ENCODE results near the gene RAPGEF2. TPM values are rescaled to one million over a fixed set of nuclear protein-coding genes. Genes with fewer than 3 reads are reported as not detected.

RAPGEF2 gene
- total and polyA plus RNA-seq, 10 donors, result 4.4 to 115 (median 91.0) TPM

- peak overlapping the region in 5 of 8 donors; percentile 65 to 77 (median 66) for H3K27ac ChIP-seq
- H3K4me1 ChIP-seq, result peaks cover 0 to 20% (median 1%) of the 10 kb centered on the region in 6 donors
- no peak overlapping the region for H3K4me3 ChIP-seq
- 86 to 92% (median 88%) methylated on average over 1 to 2 of the region's 2 CpGs for WGBS, 5 donors
- TF ChIP-seq POLR2AphosphoS5 (IDR thresholded peaks at IDR 0.05), result no peak
- TF ChIP-seq CTCF (IDR thresholded peaks at IDR 0.05 in 8 of 11, conservative IDR thresholded peaks at IDR 0.05 in 3 of 11), result no peak
- peaks cover 0 to 10% (median 0%) of the 10 kb centered on the region in 8 donors for H3K9me3 ChIP-seq
- DNase-seq, result no peak
- H3K27me3 ChIP-seq (replicated peaks in 1 of 7), result no peaks in the 10 kb centered on the region
- intact Hi-C loops (cut with DNase I; ENCODE audit: low total_unique reads), result no loop called here
- H3K36me3 ChIP-seq, result no peaks in the 10 kb centered on the region
Observed at GRCh38 chr4:159368320-159368719, 265.4 kb downstream of the RAPGEF2 start.

GRCh38 chr4:159369256-159369655 lies 266.4 kb downstream of the RAPGEF2 start:
- WGBS, 5 donors, result 90 to 95% (median 93%) methylated on average over 8 of the region's 8 CpGs
- no peak for DNase-seq
- Histone ChIP-seq H3K27me3 (replicated peaks in 1 of 7) (no peaks in the 10 kb centered on the region), H3K27ac (no peak overlapping the region), H3K4me3 (no peak overlapping the region), H3K36me3 (no peaks in the 10 kb centered on the region), H3K4me1 (peaks cover 0 to 20% (median 1%) of the 10 kb centered on the region in 6 donors), H3K9me3 (peaks cover 0 to 10% (median 0%) of the 10 kb centered on the region in 8 donors)
- intact Hi-C loops (cut with DNase I; ENCODE audit: low total_unique reads), result no loop called here
- no peak for TF ChIP-seq CTCF (IDR thresholded peaks at IDR 0.05 in 8 of 11, conservative IDR thresholded peaks at IDR 0.05 in 3 of 11)
- no peak for TF ChIP-seq POLR2A (IDR thresholded peaks at IDR 0.05)
- no peak for TF ChIP-seq POLR2AphosphoS5 (IDR thresholded peaks at IDR 0.05)

- peaks cover 0 to 10% (median 0%) of the 10 kb centered on the region in 8 donors for H3K9me3 ChIP-seq
- no peak for DNase-seq
Observed at GRCh38 chr4:159370286-159370685, 267.4 kb downstream of the RAPGEF2 start.

More at GRCh38 chr4:159370286-159370685, 267.4 kb downstream of the RAPGEF2 start:
- intact Hi-C loops (cut with DNase I; ENCODE audit: low total_unique reads), result no loop called here
- H3K4me1 ChIP-seq, result peaks cover 0 to 20% (median 1%) of the 10 kb centered on the region in 6 donors
- TF ChIP-seq POLR2A (IDR thresholded peaks at IDR 0.05) (no peak), POLR2AphosphoS5 (IDR thresholded peaks at IDR 0.05) (no peak), CTCF (IDR thresholded peaks at IDR 0.05 in 8 of 11, conservative IDR thresholded peaks at IDR 0.05 in 3 of 11) (no peak)
- no peak overlapping the region for H3K4me3 ChIP-seq
- no peaks in the 10 kb centered on the region for H3K27me3 ChIP-seq (replicated peaks in 1 of 7)
- 60 to 92% (median 76%) methylated on average over 1 of the region's 1 CpG for WGBS, 5 donors
- H3K36me3 ChIP-seq, result no peaks in the 10 kb centered on the region
- H3K27ac ChIP-seq, result no peak overlapping the region

All from spleen (tissue), 11 donors.